ENCODE measurements around the gene STAU1.
"Not testable (repeated sequence)": the region's sequence is repeated elsewhere in the genome, so short reads cannot be mapped to it uniquely, and the experiment has no call there.

The STAU1 gene

GRCh38 chr20:49098136-49098535 lies 90.0 kb downstream of the STAU1 start:
- H3K4me3 ChIP-seq (ENCODE audit: low read length): no peak overlapping the region
- no peak for DNase-seq (ENCODE audit: low read depth, low spot score)

DNA sequence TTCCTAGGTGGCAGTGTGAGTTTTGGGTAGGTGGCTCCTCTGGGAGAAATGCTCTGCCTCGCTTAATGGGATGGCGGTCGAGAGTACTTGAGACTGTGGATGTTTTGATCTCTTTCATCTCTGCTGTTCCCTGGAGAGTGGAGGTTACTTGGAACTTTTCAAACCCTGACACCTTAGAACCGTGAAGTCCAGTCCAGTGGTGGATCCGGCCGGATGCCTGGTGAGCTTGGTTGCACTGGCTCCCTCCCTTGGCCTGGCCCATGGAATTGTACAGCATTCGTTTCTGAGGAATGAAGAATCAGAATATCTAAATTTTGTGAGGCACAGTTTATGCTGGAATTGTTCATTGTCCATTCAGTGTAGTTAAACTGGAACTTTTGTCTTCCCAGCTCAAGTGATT lies 91.0 kb downstream of the STAU1 start:
- H3K4me3 ChIP-seq (ENCODE audit: low read length): no peak overlapping the region

DNA sequence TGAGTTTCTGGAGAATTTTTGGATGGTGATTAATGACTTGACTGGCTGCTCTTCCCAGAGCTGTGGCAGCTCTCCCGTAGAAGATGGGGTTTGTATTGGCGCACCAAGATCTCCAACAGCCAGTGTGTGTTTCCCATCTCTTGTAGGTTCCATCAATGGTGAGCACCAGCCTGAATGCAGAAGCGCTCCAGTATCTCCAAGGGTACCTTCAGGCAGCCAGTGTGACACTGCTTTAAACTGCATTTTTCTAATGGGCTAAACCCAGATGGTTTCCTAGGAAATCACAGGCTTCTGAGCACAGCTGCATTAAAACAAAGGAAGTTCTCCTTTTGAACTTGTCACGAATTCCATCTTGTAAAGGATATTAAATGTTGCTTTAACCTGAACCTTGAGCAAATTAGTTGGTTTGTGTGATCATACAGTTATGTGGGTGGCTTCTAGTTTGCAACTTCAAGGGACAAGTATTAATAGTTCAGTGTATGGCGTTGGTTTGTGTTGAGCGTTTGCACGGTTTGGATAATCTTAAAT lies 91.9 kb downstream of the STAU1 start:
- DNase-seq (ENCODE audit: low read depth, low spot score): no peak
- no peak overlapping the region for H3K4me3 ChIP-seq (ENCODE audit: low read length)

More for the DNA sequence above, 91.0 kb downstream of the STAU1 start:
- no peak for DNase-seq (ENCODE audit: low read depth, low spot score)

GRCh38 chr20:49091762-49092161 lies 96.4 kb downstream of the STAU1 start:
- no peak for DNase-seq (ENCODE audit: low read depth, low spot score)

DNA sequence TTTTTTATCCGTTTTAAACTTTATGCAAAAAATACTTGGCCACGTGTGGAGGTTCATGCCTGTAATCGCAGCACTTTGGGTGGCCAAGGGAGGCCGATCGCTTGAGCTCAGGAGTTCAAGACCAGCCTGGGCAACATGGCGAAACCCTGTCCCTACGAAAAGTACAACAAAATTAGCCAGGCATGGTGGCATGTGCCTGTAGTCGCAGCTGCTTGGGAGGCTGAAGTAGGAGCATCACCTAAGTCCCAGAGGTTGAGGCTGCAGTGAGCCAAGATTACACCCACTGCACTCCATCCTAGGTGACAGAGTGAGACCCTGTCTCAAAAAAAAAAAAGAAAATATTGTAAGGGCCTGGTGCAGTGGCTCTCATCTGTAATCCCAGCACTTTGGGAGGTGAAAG lies 97.0 kb downstream of the STAU1 start:
- no peak for DNase-seq (ENCODE audit: low read depth, low spot score)
- H3K4me3 ChIP-seq (ENCODE audit: low read length): no peak overlapping the region

More at GRCh38 chr20:49091762-49092161, 96.4 kb downstream of the STAU1 start:
- no peak overlapping the region for H3K4me3 ChIP-seq (ENCODE audit: low read length)

DNA sequence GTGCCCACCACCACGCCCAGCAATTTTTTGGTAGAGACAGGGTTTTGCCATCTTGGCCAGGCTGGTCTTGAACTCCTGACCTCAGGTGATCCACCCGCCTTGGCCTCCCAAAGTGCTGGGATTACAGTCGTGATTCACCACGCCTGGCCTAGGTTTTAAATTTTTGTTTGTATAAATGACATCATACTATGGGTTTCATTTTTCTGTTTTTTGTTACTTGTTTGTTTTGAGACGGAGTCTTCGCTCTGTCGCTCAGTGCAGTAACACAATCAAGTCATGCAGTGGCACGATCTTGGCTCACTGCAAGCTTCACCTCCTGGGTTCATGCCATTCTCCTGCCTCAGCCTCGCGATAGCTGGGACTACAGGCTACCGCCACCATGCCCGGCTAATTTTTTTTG lies 105.8 kb downstream of the STAU1 start:
- not testable (repeated sequence) for DNase-seq (ENCODE audit: low read depth, low spot score); H3K4me3 ChIP-seq (ENCODE audit: low read length)

DNA sequence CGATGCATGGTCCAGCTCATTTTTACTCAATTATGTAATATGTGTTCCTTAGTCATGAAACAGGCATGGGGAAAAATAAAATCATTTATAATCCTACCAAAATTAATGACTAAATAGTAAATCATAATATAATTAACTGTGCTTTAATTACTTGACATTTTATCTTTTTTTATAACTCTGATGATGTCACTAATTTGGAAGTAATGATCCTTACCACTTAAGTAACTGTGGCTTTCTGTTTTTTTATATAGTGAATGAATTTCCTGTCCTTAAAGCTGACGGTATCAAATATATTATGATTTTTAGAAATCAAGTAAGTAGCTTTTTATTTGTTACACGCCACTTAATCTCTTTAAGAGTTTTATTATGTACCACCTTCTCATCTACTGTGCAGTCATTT lies 109.8 kb downstream of the STAU1 start:
- DNase-seq (ENCODE audit: low read depth, low spot score): no peak

GRCh38 chr20:49074521-49074920 lies 113.6 kb downstream of the STAU1 start:
- no peak overlapping the region for H3K4me3 ChIP-seq (ENCODE audit: low read length)
- DNase-seq (ENCODE audit: low read depth, low spot score): no peak

More for the DNA sequence above, 109.8 kb downstream of the STAU1 start:
- no peak overlapping the region for H3K4me3 ChIP-seq (ENCODE audit: low read length)
